COLO829 (cell line): Measurements from ENCODE around the gene HYCC1.
A peak's percentile ranks its signal among the peaks of the same experiment; 100 is the strongest.
"Not testable (repeated sequence)": the region's sequence is repeated elsewhere in the genome, so short reads cannot be mapped to it uniquely, and the experiment has no call there.

ENCODE experiments used
- DNase-seq: peaks from one replicate; pipeline ENCODE4 v3.0.0; 2012; ENCODE audit warnings: low spot score

HYCC1 gene

DNA sequence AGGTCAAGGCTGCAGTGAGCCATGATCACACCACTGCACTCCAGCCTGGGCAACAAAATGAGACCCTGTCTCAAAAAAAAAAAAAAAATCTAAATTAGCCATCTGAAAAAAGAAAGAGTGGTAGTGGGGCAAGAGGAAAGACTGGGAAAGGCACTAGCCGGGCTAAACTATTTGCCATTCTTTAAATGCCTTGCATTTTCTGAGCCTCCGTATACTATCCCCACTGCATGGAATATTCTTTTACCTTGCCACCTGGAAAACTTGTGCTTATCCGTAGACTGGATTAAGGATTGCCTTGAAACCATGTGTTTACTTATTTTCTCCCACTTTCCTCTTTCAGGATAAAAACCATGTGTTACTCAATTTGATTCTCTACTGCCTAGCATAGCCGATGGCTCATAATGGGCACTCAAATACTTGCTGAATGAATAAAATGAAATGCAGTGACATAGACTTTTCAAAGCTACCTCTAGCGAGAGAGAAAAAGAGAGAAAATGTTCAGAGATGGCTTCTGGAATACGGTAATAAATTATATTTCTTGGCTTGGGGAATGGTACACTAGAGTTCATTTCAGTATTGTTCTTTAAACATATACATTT is 30.6 kb downstream of the HYCC1 start:
- DNase-seq, result no peak

- DNase-seq, result peak; percentile 48
Observed at GRCh38 chr7:22980422-22980821, 33.5 kb downstream of the HYCC1 start.

GRCh38 chr7:22979861-22980260 is 34.1 kb downstream of the HYCC1 start:
- DNase-seq, result no peak

DNA sequence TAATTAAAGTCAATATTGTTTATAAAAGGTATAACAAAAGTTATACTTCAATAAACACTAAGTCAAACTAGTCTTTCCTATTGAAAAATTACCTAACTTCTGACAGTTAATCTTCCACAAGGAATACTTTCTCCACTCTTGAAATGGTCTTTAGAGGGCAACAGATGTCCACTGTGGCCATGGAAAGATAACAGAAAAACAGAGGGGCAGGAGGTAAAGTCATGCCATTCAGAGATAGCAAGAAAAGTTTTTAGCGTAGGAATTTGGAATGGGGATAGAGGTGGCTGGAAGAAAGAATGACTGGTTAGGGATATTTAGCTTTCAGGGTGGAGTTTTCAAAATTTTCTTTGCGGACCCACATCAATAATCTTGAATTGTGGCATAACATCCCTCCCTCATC is 34.7 kb downstream of the HYCC1 start:
- no peak for DNase-seq

GRCh38 chr7:22974636-22975035 is 39.3 kb downstream of the HYCC1 start:
- DNase-seq, result not testable (repeated sequence)

GRCh38 chr7:22972207-22972606 is 41.7 kb downstream of the HYCC1 start:
- DNase-seq, result no peak

DNA sequence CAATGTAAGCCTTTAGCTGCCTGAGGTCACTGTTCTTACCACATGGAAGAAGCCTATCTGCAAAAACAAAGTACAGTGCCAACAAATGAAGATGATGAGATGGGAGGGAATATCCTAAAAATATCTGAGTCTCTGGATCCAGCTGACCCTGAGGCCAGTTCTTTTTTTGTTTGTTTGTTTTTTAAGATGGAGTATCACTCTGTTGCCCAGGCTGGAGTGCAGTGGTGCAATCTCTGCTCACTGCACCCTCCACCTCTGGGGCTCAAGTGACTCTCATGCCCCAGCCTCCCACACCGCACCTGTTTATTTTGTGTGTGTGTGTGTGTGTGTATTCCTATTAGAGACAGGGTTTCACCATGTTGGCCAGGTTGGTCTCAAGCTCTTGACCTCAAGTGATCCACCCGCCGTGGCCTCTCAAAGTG is 44.9 kb downstream of the HYCC1 start:
- no peak for DNase-seq
